AG09309 (cell line): ENCODE data around the gene DLL4.

Source experiments
- DNase-seq: peaks from one replicate; pipeline ENCODE4 v3.0.0-alpha.2; 2010; ENCODE audit warnings: low read depth
- H3K4me3 ChIP-seq: 2 replicates; pipeline ENCODE4 v1.5.1; 2011; ENCODE audit warnings: mild to moderate bottlenecking, low read depth, low read length, moderate library complexity; ENCODE audit not compliant: control insufficient read depth
- TF ChIP-seq, protein P1 (sequence below): IDR thresholded peaks from 2 replicates; pipeline ENCODE4 v1.5.1; 2011; ENCODE audit warnings: mild to moderate bottlenecking, low read depth, low read length, inconsistent platforms; ENCODE audit not compliant: insufficient read depth, control insufficient read depth; ENCODE audit errors: missing control alignments

Gene DLL4

DNA sequence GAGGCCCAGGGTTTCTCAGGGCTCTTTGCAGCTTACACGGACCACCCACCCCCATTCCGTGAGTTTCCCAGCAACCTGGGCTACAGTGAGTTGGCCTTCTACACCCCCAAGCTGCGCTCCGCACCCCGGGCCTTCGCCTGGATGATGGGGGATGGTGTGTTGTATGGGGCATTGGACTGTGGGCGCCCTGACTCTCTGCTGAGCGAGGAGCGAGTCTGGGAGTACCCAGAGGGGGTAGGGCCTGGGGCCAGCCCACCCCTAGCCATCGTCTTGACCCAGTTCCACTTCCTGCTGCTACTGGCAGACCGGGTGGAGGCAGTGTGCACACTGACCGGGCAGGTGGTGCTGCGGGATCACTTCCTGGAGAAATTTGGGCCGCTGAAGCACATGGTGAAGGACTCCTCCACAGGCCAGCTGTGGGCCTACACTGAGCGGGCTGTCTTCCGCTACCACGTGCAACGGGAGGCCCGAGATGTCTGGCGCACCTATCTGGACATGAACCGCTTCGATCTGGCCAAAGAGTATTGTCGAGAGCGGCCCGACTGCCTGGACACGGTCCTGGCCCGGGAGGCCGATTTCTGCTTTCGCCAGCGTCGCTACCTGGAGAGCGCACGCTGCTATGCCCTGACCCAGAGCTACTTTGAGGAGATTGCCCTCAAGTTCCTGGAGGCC lies 29.5 kb upstream of the DLL4 start:
- DNase-seq = no peak
- H3K4me3 ChIP-seq = no peak overlapping the region
- TF ChIP-seq, protein P1, sequence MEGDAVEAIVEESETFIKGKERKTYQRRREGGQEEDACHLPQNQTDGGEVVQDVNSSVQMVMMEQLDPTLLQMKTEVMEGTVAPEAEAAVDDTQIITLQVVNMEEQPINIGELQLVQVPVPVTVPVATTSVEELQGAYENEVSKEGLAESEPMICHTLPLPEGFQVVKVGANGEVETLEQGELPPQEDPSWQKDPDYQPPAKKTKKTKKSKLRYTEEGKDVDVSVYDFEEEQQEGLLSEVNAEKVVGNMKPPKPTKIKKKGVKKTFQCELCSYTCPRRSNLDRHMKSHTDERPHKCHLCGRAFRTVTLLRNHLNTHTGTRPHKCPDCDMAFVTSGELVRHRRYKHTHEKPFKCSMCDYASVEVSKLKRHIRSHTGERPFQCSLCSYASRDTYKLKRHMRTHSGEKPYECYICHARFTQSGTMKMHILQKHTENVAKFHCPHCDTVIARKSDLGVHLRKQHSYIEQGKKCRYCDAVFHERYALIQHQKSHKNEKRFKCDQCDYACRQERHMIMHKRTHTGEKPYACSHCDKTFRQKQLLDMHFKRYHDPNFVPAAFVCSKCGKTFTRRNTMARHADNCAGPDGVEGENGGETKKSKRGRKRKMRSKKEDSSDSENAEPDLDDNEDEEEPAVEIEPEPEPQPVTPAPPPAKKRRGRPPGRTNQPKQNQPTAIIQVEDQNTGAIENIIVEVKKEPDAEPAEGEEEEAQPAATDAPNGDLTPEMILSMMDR = no peak

DNA sequence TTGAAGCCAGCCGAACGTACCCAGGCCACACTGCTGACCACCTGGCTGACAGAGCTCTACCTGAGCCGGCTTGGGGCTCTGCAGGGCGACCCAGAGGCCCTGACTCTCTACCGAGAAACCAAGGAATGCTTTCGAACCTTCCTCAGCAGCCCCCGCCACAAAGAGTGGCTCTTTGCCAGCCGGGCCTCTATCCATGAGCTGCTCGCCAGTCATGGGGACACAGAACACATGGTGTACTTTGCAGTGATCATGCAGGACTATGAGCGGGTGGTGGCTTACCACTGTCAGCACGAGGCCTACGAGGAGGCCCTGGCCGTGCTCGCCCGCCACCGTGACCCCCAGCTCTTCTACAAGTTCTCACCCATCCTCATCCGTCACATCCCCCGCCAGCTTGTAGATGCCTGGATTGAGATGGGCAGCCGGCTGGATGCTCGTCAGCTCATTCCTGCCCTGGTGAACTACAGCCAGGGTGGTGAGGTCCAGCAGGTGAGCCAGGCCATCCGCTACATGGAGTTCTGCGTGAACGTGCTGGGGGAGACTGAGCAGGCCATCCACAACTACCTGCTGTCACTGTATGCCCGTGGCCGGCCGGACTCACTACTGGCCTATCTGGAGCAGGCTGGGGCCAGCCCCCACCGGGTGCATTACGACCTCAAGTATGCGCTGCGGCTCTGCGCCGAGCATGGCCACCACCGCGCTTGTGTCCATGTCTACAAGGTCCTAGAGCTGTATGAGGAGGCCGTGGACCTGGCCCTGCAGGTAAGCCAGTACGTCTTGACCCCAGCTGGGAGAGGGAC lies 28.7 kb upstream of the DLL4 start:
- H3K4me3 ChIP-seq = no peak overlapping the region
- TF ChIP-seq, protein P1 = no peak
- DNase-seq = no peak

DNA sequence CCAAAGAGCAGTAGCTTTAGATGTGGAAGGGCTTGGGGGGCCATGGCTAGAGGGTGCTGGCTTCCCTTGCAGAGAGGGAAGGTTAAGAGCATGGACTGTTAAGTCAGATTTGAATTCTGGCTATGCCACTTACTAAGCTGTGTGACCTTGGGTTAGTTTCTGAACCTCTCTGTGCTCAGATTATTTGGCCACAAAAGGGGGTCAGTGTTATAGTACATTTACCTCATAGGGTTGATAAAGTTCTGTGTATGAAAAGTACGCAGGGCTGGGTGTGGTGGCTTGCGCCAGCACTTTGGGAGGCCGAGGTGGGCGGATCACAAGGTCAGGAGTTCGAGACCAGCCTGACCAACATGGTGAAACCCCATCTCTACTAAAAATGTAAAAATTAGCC lies 28.1 kb upstream of the DLL4 start:
- TF ChIP-seq, protein P1 = no peak
- H3K4me3 ChIP-seq = no peak overlapping the region
- no peak for DNase-seq

GRCh38 chr15:40902605-40903561 lies 26.3 kb upstream of the DLL4 start:
- DNase-seq = no peak
- H3K4me3 ChIP-seq = no peak overlapping the region

DNA sequence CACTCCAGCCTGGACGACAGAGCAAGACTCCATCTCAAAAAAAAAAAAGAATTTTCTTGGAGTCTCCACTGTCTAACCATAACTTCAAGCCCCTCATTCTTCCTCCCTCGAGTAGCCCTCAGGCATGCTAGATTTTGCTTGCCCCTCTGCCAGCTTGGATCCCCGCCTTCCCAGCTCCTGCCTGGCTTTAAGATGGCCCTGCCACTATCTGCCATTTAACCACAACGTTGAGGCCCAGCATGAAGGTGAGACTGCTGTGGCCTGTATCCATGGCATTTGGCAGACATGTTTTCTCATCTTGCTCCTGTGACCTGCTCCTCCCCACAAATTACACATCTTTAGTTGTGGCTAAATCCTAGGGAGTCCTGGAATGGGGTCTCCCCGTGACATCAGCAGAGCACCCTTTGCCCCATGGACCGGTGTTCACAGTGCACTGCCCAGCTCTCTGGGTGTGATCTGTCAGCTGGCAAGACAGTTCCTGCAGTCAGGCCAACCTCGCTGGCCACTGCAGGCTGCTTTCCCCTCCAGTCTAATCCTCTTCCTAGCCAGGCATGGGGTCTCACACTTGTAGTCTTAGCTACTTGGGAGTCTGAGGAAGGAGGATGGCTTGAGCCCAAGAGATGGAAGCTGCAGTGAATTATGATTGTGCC lies 24.5 kb upstream of the DLL4 start:
- H3K4me3 ChIP-seq = no peak overlapping the region
- TF ChIP-seq, protein P1 = no peak
- DNase-seq = no peak

More at GRCh38 chr15:40902605-40903561, 26.3 kb upstream of the DLL4 start:
- TF ChIP-seq, protein P1 = no peak
